H1 (cell line): Measurements from ENCODE around the gene DICER1. TPM values are rescaled to one million over a fixed set of nuclear protein-coding genes. Genes with fewer than 3 reads are reported as not detected.

ENCODE experiments used
- CTCF ChIA-PET: fragments of 300-600 bp; sonication (Branson Sonifier 250); formaldehyde crosslinking; loops from one replicate; lab custom pipeline; 2021; ENCODE audit not compliant: partially characterized antibody; lab: Charles Lee
- POLR2A ChIA-PET: fragments of 300-600 bp; sonication (Branson Sonifier 250); formaldehyde crosslinking; loops from one replicate; lab custom pipeline; 2021; ENCODE audit warnings: inconsistent platforms; ENCODE audit not compliant: partially characterized antibody; lab: Charles Lee
- DNase-seq, 2 experiments: peaks; one replicate each; pipeline versions ENCODE4 v3.0.0 to v3.0.0-alpha.2; 2010 to 2022; ENCODE audit warnings: low spot score in 2 of 2, low read depth in 1 of 2, mixed read lengths in 1 of 2
- FAIRE-seq: peaks from 2 replicates; lab custom pipeline; 2011; peaks lifted over from hg19 to GRCh38; lab: Jason Lieb, UNC
- H2AFZ ChIP-seq: 2 replicates; pipeline ENCODE4 v1.8.1; 2012; ENCODE audit warnings: low read length, inconsistent platforms
- H2AK5ac ChIP-seq: 2 replicates; pipeline ENCODE4 v1.6.1; 2013; ENCODE audit warnings: low read depth, low read length
- H2BK120ac ChIP-seq: replicated peaks from 2 replicates; pipeline ENCODE3; 2013; ENCODE audit warnings: low read depth, low read length, inconsistent platforms
- H2BK12ac ChIP-seq: 2 replicates; pipeline ENCODE4 v1.6.1; 2013; ENCODE audit warnings: low read depth, low read length
- H2BK15ac ChIP-seq: 2 replicates; pipeline ENCODE4 v1.6.1; 2013; ENCODE audit warnings: low read length
- H2BK20ac ChIP-seq: 2 replicates; pipeline ENCODE4 v1.6.1; 2013; ENCODE audit warnings: low read length
- H2BK5ac ChIP-seq: 2 replicates; pipeline ENCODE4 v1.6.1; 2013; ENCODE audit warnings: low read depth, low read length
- H3K14ac ChIP-seq: 2 replicates; pipeline ENCODE4 v1.6.1; 2013; ENCODE audit warnings: inconsistent platforms; ENCODE audit not compliant: insufficient read length
- H3K18ac ChIP-seq: 2 replicates; pipeline ENCODE4 v1.6.1; 2013; ENCODE audit warnings: low read length; ENCODE audit errors: extremely low read depth
- H3K23ac ChIP-seq: 2 replicates; pipeline ENCODE4 v1.6.1; 2013; ENCODE audit warnings: inconsistent platforms; ENCODE audit not compliant: insufficient read length
- H3K23me2 ChIP-seq: 2 replicates; pipeline ENCODE4 v1.6.1; 2013; ENCODE audit warnings: low read depth, low read length
- H3K27ac ChIP-seq: 2 replicates; pipeline ENCODE4 v1.6.1; 2011; ENCODE audit warnings: low read depth, low read length, inconsistent platforms
- H3K27me3 ChIP-seq, 4 experiments: replicated peaks in 1 of 4; 1 replicate in 1 of 4; 2 replicates in 3 of 4; pipeline versions ENCODE4 v1.6.1 to v1.8.1; 2011 to 2013; ENCODE audit warnings: low read length in 3 of 4, mild to moderate bottlenecking in 3 of 4, inconsistent platforms in 2 of 4, mixed read lengths in 2 of 4, moderate library complexity in 1 of 4; ENCODE audit not compliant: control insufficient read depth in 3 of 4, insufficient read depth in 3 of 4; ENCODE audit errors: extremely low read depth in 1 of 4
- H3K36me3 ChIP-seq, 4 experiments: 2 replicates each; pipeline versions ENCODE4 v1.6.1 to v1.8.1; 2011 to 2013; ENCODE audit warnings: mild to moderate bottlenecking in 4 of 4, low read length in 3 of 4, moderate library complexity in 2 of 4, control low read depth in 1 of 4, inconsistent platforms in 1 of 4; ENCODE audit not compliant: insufficient read depth in 4 of 4, control insufficient read depth in 2 of 4
- H3K4ac ChIP-seq: replicated peaks from 2 replicates; pipeline ENCODE3; 2013; ENCODE audit warnings: low read length, low read depth, mixed read lengths, inconsistent platforms; ENCODE audit not compliant: insufficient read length
- H3K4me1 ChIP-seq, 4 experiments: replicated peaks in 1 of 4; 1 replicate in 1 of 4; 2 replicates in 3 of 4; pipeline versions ENCODE4 v1.6.1 to v1.8.1; 2011 to 2013; ENCODE audit warnings: low read length in 3 of 4, inconsistent platforms in 2 of 4, mixed read lengths in 1 of 4; ENCODE audit not compliant: insufficient read depth in 4 of 4, control insufficient read depth in 3 of 4
- H3K4me2 ChIP-seq, 2 experiments: 2 replicates each; pipeline versions ENCODE4 v1.6.1 to v1.8.1; 2011 to 2013; ENCODE audit warnings: low read depth in 2 of 2, low read length in 2 of 2, control low read depth in 1 of 2, inconsistent platforms in 1 of 2, mild to moderate bottlenecking in 1 of 2; ENCODE audit not compliant: insufficient read depth in 1 of 2
- H3K4me3 ChIP-seq, 4 experiments: fragments of 200-600, 300-600 bp in 1 of 4; sonication (generic), shearing (Covaris generic), sonication (Bioruptor Twin) in 1 of 4; 2 replicates each; pipeline versions ENCODE4 v1.5.1 to v1.8.1; 2011 to 2016; ENCODE audit warnings: low read length in 4 of 4, low read depth in 3 of 4, control low read depth in 2 of 4, inconsistent platforms in 2 of 4, mild to moderate bottlenecking in 2 of 4, mixed read lengths in 1 of 4, moderate library complexity in 1 of 4; ENCODE audit not compliant: insufficient read depth in 2 of 4; ENCODE audit errors: extremely low read depth in 1 of 4
- H3K56ac ChIP-seq: replicated peaks from 2 replicates; pipeline ENCODE3; 2013; ENCODE audit warnings: low read depth, mild to moderate bottlenecking, mixed read lengths, low read length, inconsistent platforms; ENCODE audit not compliant: insufficient read length
- H3K79me1 ChIP-seq: 2 replicates; pipeline ENCODE4 v1.6.1; 2013; ENCODE audit warnings: low read depth, low read length, control low read depth
- H3K79me2 ChIP-seq, 2 experiments: 2 replicates each; pipeline versions ENCODE4 v1.6.1 to v1.8.1; 2012 to 2013; ENCODE audit warnings: low read length in 2 of 2, mild to moderate bottlenecking in 2 of 2, inconsistent platforms in 1 of 2; ENCODE audit not compliant: insufficient read depth in 2 of 2, control insufficient read depth in 1 of 2
- H3K9ac ChIP-seq, 4 experiments: replicated peaks in 1 of 4; 1 replicate in 1 of 4; 2 replicates in 3 of 4; pipeline versions ENCODE4 v1.6.1 to v1.8.1; 2011 to 2013; ENCODE audit warnings: low read depth in 3 of 4, low read length in 3 of 4, control low read depth in 2 of 4, mild to moderate bottlenecking in 2 of 4, moderate library complexity in 2 of 4, inconsistent platforms in 1 of 4; ENCODE audit errors: extremely low read depth in 1 of 4
- H3K9me3 ChIP-seq, 2 experiments: 2 replicates each; pipeline versions ENCODE4 v1.6.1 to v1.8.1; 2012 to 2013; ENCODE audit warnings: mild to moderate bottlenecking in 2 of 2, moderate library complexity in 2 of 2, control low read depth in 1 of 2, inconsistent platforms in 1 of 2, low read depth in 1 of 2, low read length in 1 of 2, mixed read lengths in 1 of 2; ENCODE audit not compliant: insufficient read depth in 2 of 2
- H4K20me1 ChIP-seq, 2 experiments: replicated peaks in 1 of 2; 2 replicates each; pipeline versions ENCODE3 to v1.8.1; 2011 to 2013; ENCODE audit warnings: inconsistent platforms in 2 of 2, low read length in 2 of 2, mild to moderate bottlenecking in 1 of 2; ENCODE audit not compliant: insufficient read depth in 2 of 2, control insufficient read depth in 1 of 2
- H4K5ac ChIP-seq: 2 replicates; pipeline ENCODE4 v1.6.1; 2013; ENCODE audit warnings: low read length, low read depth, mixed read lengths, inconsistent platforms; ENCODE audit not compliant: insufficient read length
- H4K8ac ChIP-seq: 2 replicates; pipeline ENCODE4 v1.8.0; 2013; ENCODE audit warnings: mild to moderate bottlenecking, moderate library complexity, low read length, inconsistent platforms; ENCODE audit not compliant: insufficient read depth; ENCODE audit errors: extremely low read depth
- H4K91ac ChIP-seq: replicated peaks from 2 replicates; pipeline ENCODE3; 2013; ENCODE audit warnings: low read length, mixed read lengths, inconsistent platforms; ENCODE audit not compliant: insufficient read length
- EZH2 ChIP-seq: fragments of 200-600 bp; sonication (generic); IDR thresholded peaks from 2 replicates; pipeline ENCODE4 v1.7.1; 2012; ENCODE audit warnings: low read depth, mild to moderate bottlenecking, moderate library complexity, low read length, inconsistent platforms; ENCODE audit not compliant: severe bottlenecking
- FOSL1 ChIP-seq: IDR thresholded peaks from 2 replicates; pipeline ENCODE4 v1.6.1; 2011; ENCODE audit warnings: mild to moderate bottlenecking, low read depth, low read length, moderate library complexity; ENCODE audit not compliant: insufficient read depth
- GABPA ChIP-seq: IDR thresholded peaks from 2 replicates; pipeline ENCODE4 v1.6.1; 2011; ENCODE audit warnings: mild to moderate bottlenecking, low read length, moderate library complexity, borderline replicate concordance; ENCODE audit not compliant: insufficient read depth
- JUN ChIP-seq: IDR thresholded peaks from 2 replicates; pipeline ENCODE4 v1.6.1; 2011; ENCODE audit warnings: low read depth, mild to moderate bottlenecking, improper control_type of control experiment, low read length
- POLR2AphosphoS5 ChIP-seq: IDR thresholded peaks from 2 replicates; pipeline ENCODE4 v1.6.1; 2011; ENCODE audit warnings: low read depth, low read length
- POU5F1 ChIP-seq: IDR thresholded peaks from 2 replicates; pipeline ENCODE4 v1.6.1; 2011; ENCODE audit warnings: low read depth, mild to moderate bottlenecking, low read length, moderate library complexity
- SAP30 ChIP-seq: fragments of 300-600 bp; sonication (generic); IDR thresholded peaks from 2 replicates; pipeline ENCODE4 v1.7.1; 2012; ENCODE audit warnings: low read length, moderate library complexity, mild to moderate bottlenecking, inconsistent platforms; ENCODE audit not compliant: insufficient read depth, insufficient replicate concordance
- SP2 ChIP-seq: IDR thresholded peaks from 2 replicates; pipeline ENCODE4 v1.6.1; 2012; ENCODE audit warnings: mild to moderate bottlenecking, low read length, inconsistent platforms
- TAF1 ChIP-seq: IDR thresholded peaks from 2 replicates; pipeline ENCODE4 v1.6.1; 2011; ENCODE audit warnings: mild to moderate bottlenecking, low read depth, low read length
- TBP ChIP-seq: IDR thresholded peaks from 2 replicates; pipeline ENCODE4 v1.6.1; 2011; ENCODE audit warnings: low read depth, low read length, improper control_type of control experiment
- WGBS, 2 experiments: shearing (Covaris generic) in 1 of 2; methylation state at CpG; one replicate each; pipeline versions ENCODE4 v1.1.6 to v1.1.7; 2013 to 2015; ENCODE audit warnings: low lambda C conversion rate in 2 of 2, mixed read lengths in 2 of 2, inconsistent platforms in 1 of 2, low coverage in 1 of 2, missing lambda C conversion rate in 1 of 2; ENCODE audit not compliant: insufficient replicate concordance in 2 of 2, insufficient coverage in 1 of 2, insufficient read length in 1 of 2; ENCODE audit errors: extremely low coverage in 1 of 2, missing lambda C conversion rate in 1 of 2; 5-methylcytosine and 5-hydroxymethylcytosine counted together
- polyA plus RNA-seq, 7 experiments: library from polyadenylated mRNA; depleted of rRNA in 3 of 7; stranded (reverse) in 5 of 7; unstranded in 2 of 7; fragments of >200 nt in 5 of 7; fragments of 200-250 nt in 2 of 7; gene quantifications; 1 replicate in 5 of 7; 2 replicates in 1 of 7; 4 replicates in 1 of 7; pipeline versions ENCODE4 v1.2.1 to v1.2.3, GENCODE V29; 2011 to 2013; ENCODE audit warnings: missing spikeins in 2 of 7, mixed read lengths in 2 of 7
- total RNA-seq: library from RNA; stranded (reverse); fragmentation: NEBNext Ultra II Directional; extraction: Animal tissue kit (Norgen Biotek cat#: 25700); gene quantifications from 2 replicates; pipeline ENCODE4 v1.2.1, GENCODE V29; 2021
- TF ChIP-seq, protein P1 (sequence below), 3 experiments: IDR thresholded peaks; 1 replicate in 2 of 3; 2 replicates in 1 of 3; pipeline versions ENCODE4 v1.5.1 to v1.6.1; 2011; ENCODE audit warnings: low read length in 3 of 3, mild to moderate bottlenecking in 3 of 3, inconsistent platforms in 2 of 3, low read depth in 1 of 3, moderate library complexity in 1 of 3; ENCODE audit not compliant: insufficient read depth in 1 of 3; ENCODE audit errors: control extremely low read depth in 1 of 3

DICER1 gene
- total and polyA plus RNA-seq, 2 of the 8 experiments (the other 6 are each of a cell fraction or from before 2014, with no cell fraction given) = 11.9 to 61.8 TPM

DNA sequence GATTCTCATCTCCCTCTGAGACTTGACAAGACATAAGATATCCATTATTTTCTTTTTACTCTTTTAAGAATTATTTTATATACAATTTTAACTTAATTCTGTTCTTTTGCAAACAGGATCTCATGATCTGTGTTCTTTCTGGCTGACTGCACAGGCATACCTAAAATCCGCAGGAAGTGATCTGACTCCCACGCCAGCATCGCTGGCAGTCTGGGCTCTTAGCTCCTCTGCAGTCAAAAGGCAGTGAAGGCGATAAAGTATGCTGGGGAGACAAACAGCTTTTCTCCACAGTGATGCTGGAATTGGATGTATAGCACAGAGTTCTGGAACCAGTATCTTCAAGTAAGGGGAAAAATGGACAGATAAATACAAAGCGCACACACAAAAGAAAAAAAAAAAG, 52.4 kb downstream of the DICER1 start:
- Histone ChIP-seq H3K23me2 (no peaks in the 10 kb centered on the region), H2AK5ac (no peak overlapping the region), H2BK20ac (no peak overlapping the region), H4K20me1 (no peaks in the 10 kb centered on the region), H3K4me3 (no peak overlapping the region), H4K5ac (no peak overlapping the region), H3K23ac (no peak overlapping the region), H3K27ac (no peak overlapping the region), H3K18ac (no peak overlapping the region), H2AFZ (no peak overlapping the region), H3K79me1 (no peaks in the 10 kb centered on the region), H3K27me3 (no peaks in the 10 kb centered on the region), H3K79me2 (no peaks in the 10 kb centered on the region), H3K56ac (no peak overlapping the region), H2BK15ac (no peak overlapping the region), H3K36me3 (peaks cover 22 to 63% (median 40%) of the 10 kb centered on the region in 4 experiments), H3K9me3 (no peaks in the 10 kb centered on the region), H4K91ac (no peak overlapping the region), H2BK12ac (no peak overlapping the region), H3K9ac (no peak overlapping the region), H3K4me1 (no peaks in the 10 kb centered on the region), H3K14ac (no peak overlapping the region), H2BK120ac (no peak overlapping the region), H3K4me2 (no peak overlapping the region), H2BK5ac (no peak overlapping the region), H4K8ac (no peak overlapping the region; the same call in 1 of the 2 replicates), H3K4ac (no peak overlapping the region)
- TF ChIP-seq POU5F1 (no peak), POLR2AphosphoS5 (no peak), FOSL1 (no peak), TAF1 (no peak), SAP30 (no peak), SP2 (no peak), GABPA (no peak), EZH2 (no peak), TBP (no peak), JUN (no peak)
- TF ChIP-seq, protein P1, sequence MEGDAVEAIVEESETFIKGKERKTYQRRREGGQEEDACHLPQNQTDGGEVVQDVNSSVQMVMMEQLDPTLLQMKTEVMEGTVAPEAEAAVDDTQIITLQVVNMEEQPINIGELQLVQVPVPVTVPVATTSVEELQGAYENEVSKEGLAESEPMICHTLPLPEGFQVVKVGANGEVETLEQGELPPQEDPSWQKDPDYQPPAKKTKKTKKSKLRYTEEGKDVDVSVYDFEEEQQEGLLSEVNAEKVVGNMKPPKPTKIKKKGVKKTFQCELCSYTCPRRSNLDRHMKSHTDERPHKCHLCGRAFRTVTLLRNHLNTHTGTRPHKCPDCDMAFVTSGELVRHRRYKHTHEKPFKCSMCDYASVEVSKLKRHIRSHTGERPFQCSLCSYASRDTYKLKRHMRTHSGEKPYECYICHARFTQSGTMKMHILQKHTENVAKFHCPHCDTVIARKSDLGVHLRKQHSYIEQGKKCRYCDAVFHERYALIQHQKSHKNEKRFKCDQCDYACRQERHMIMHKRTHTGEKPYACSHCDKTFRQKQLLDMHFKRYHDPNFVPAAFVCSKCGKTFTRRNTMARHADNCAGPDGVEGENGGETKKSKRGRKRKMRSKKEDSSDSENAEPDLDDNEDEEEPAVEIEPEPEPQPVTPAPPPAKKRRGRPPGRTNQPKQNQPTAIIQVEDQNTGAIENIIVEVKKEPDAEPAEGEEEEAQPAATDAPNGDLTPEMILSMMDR (IDR thresholded peaks at IDR 0.05; ENCODE audit: control extremely low read depth in 1 of 3, insufficient read depth in 1 of 3, low read depth in 1 of 3, low read length in 3 of 3) = no peak
- CTCF ChIA-PET = interaction anchor here (1.1 kb wide), 1 partner anchor 415 kb away, joined by 3 read pairs; no protein-coding TSS in a partner anchor
- FAIRE-seq (no peak), DNase-seq (no peak)
- POLR2A ChIA-PET = interaction anchor here (1.3 kb wide), 1 partner anchor 9 kb away, joined by 4 read pairs; no protein-coding TSS in a partner anchor
- 91% methylated on average over 5 of the region's 5 CpGs; no CpG with 5 or more reads in 1 of the 2 experiments for WGBS, 2 experiments
